PC-3 (cell line): ENCODE results near the gene MRPS34. TPM values are rescaled to one million over a fixed set of nuclear protein-coding genes. Genes with fewer than 3 reads are reported as not detected.

ENCODE experiments used
- ATAC-seq: fragments of 200-7000 bp; cut with Tn5 transposase; 2 replicates; pipeline ENCODE4 v1.9.1; 2020; ENCODE audit warnings: mild to moderate bottlenecking, moderate library complexity
- BruUV-seq: library from RNA; stranded (reverse); fragments of 400-500 nt; replicated peaks from 2 replicates; lab custom pipeline; 2021; lab: Mats Ljungman, UMichigan
- CTCF ChIA-PET: fragments of 300-600 bp; sonication (Branson Sonifier 250); formaldehyde crosslinking; loops from one replicate; lab custom pipeline; 2022; ENCODE audit warnings: antibody characterized with exemption; lab: Charles Lee
- POLR2A ChIA-PET: fragments of 300-600 bp; sonication (Branson Sonifier 250); formaldehyde crosslinking; loops from one replicate; lab custom pipeline; 2022; ENCODE audit warnings: antibody characterized with exemption; ENCODE audit not compliant: unreplicated experiment; lab: Charles Lee
- DNase-seq: peaks from one replicate; pipeline ENCODE4 v3.0.0-alpha.2; 2015
- H2AFZ ChIP-seq: fragments of 300-600 bp; sonication (generic); 2 replicates; pipeline ENCODE4 v1.6.0; 2016; ENCODE audit warnings: antibody characterized with exemption, low read length
- H3F3A ChIP-seq: fragments of 300-600 bp; sonication (generic); one replicate; pipeline ENCODE4 v1.6.0; 2017; ENCODE audit warnings: antibody characterized with exemption, low read length, control low read depth, mild to moderate bottlenecking; ENCODE audit not compliant: unreplicated experiment
- H3K27ac ChIP-seq: fragments of 300-600 bp; sonication (generic); 2 replicates; pipeline ENCODE4 v1.5.1; 2016; ENCODE audit warnings: mild to moderate bottlenecking, low read length
- H3K27me3 ChIP-seq: fragments of 300-600 bp; sonication (generic); 2 replicates; pipeline ENCODE4 v1.6.1; 2016; ENCODE audit warnings: low read length, mixed read lengths
- H3K36me3 ChIP-seq: fragments of 300-600 bp; sonication (generic); 2 replicates; pipeline ENCODE4 v1.6.1; 2016; ENCODE audit warnings: low read depth, mixed run types, low read length, mixed read lengths
- H3K4me1 ChIP-seq: fragments of 300-600 bp; sonication (generic); 2 replicates; pipeline ENCODE4 v1.5.1; 2016; ENCODE audit warnings: low read length; ENCODE audit not compliant: insufficient read depth
- H3K4me2 ChIP-seq: fragments of 300-600 bp; sonication (generic); 2 replicates; pipeline ENCODE4 v1.6.0; 2016; ENCODE audit warnings: low read length
- H3K4me3 ChIP-seq: fragments of 300-600 bp; sonication (generic); 2 replicates; pipeline ENCODE4 v1.5.1; 2016; ENCODE audit warnings: mild to moderate bottlenecking, low read length, mixed read lengths
- H3K79me2 ChIP-seq: fragments of 300-600 bp; sonication (generic); 2 replicates; pipeline ENCODE4 v1.6.1; 2017; ENCODE audit warnings: low read length, mixed read lengths
- H3K9ac ChIP-seq: fragments of 300-600 bp; sonication (generic); 2 replicates; pipeline ENCODE4 v1.6.0; 2016; ENCODE audit warnings: mild to moderate bottlenecking, low read length
- H3K9me2 ChIP-seq: fragments of 300-600 bp; sonication (generic); replicated peaks from 2 replicates; pipeline ENCODE4 v1.6.1; 2016; ENCODE audit warnings: mixed run types, low read length, mixed read lengths
- H3K9me3 ChIP-seq: fragments of 300-600 bp; sonication (generic); 2 replicates; pipeline ENCODE4 v1.6.1; 2016; ENCODE audit warnings: low read length, mixed read lengths
- H4K20me1 ChIP-seq: fragments of 300-600 bp; sonication (generic); 2 replicates; pipeline ENCODE4 v1.6.1; 2016; ENCODE audit warnings: low read length, mixed read lengths
- CTCF ChIP-seq: fragments of 300-600 bp; sonication (generic); conservative IDR thresholded peaks from 2 replicates; pipeline ENCODE4 v1.5.1; 2017; ENCODE audit warnings: antibody characterized with exemption, low read depth, mild to moderate bottlenecking, low read length
- EZH2 ChIP-seq: fragments of 300-600 bp; sonication (generic); IDR thresholded peaks from one replicate; pipeline ENCODE4 v1.6.1; 2017; ENCODE audit warnings: antibody characterized with exemption, mild to moderate bottlenecking, low read length; ENCODE audit not compliant: unreplicated experiment
- EZH2phosphoT487 ChIP-seq: fragments of 300-600 bp; sonication (generic); IDR thresholded peaks from 2 replicates; pipeline ENCODE4 v1.6.1; 2018; ENCODE audit warnings: mild to moderate bottlenecking, antibody characterized with exemption, low read length, borderline replicate concordance
- intact Hi-C: fragments of 100-400 bp; cut with micrococcal nuclease; formaldehyde crosslinking; loops from 2 replicates; pipeline ENCODE4 v1.9.0; 2023
- total RNA-seq: library from RNA; depleted of rRNA; stranded (reverse); fragments of >200 nt; gene quantifications from 2 replicates; pipeline ENCODE4 v1.2.3, GENCODE V29; 2014

MRPS34 gene
- total RNA-seq, 1 experiment from 2014 or later = 248 TPM

- no peak overlapping the region for H3K27ac ChIP-seq
- ChIA-PET POLR2A (no interaction called here), CTCF (no interaction called here)
- no peak for TF ChIP-seq CTCF
- no peak for TF ChIP-seq EZH2
- TF ChIP-seq EZH2phosphoT487 = no peak
- H3K36me3 ChIP-seq = no peaks in the 10 kb centered on the region
- no peaks in the 10 kb centered on the region for H4K20me1 ChIP-seq
- H3K4me1 ChIP-seq = no peaks in the 10 kb centered on the region
- no peaks in the 10 kb centered on the region for H3F3A ChIP-seq
- BruUV-seq = no TSS peak
- H3K4me3 ChIP-seq = no peak overlapping the region
- H3K4me2 ChIP-seq = no peak overlapping the region
- intact Hi-C loops = no loop called here
- no peak overlapping the region for H3K9ac ChIP-seq
- H2AFZ ChIP-seq = no peak overlapping the region
- H3K27me3 ChIP-seq = no peaks in the 10 kb centered on the region
- DNase-seq = no peak
- H3K79me2 ChIP-seq = 0 out of 2 replicates have a peak, but pooled peaks cover 2% of the 10 kb centered on the region
- no peaks in the 10 kb centered on the region for H3K9me2 ChIP-seq
- H3K9me3 ChIP-seq = no peaks in the 10 kb centered on the region
- no peak for ATAC-seq
Observed at GRCh38 chr16:1791256-1791942, 18.5 kb upstream of the MRPS34 start.

GRCh38 chr16:1790611-1791255 lies 17.8 kb upstream of the MRPS34 start:
- POLR2A ChIA-PET = no interaction called here
- no peak for ATAC-seq

More at GRCh38 chr16:1790611-1791255, 17.8 kb upstream of the MRPS34 start:
- TF ChIP-seq CTCF (no peak), EZH2phosphoT487 (no peak), EZH2 (no peak)
- intact Hi-C loops = no loop called here
- BruUV-seq = no TSS peak
- Histone ChIP-seq H3K4me1 (no peaks in the 10 kb centered on the region), H3K4me3 (no peak overlapping the region), H3K4me2 (no peak overlapping the region), H3F3A (no peaks in the 10 kb centered on the region), H3K9ac (no peak overlapping the region), H4K20me1 (no peaks in the 10 kb centered on the region), H3K9me2 (no peaks in the 10 kb centered on the region), H3K27ac (no peak overlapping the region), H3K36me3 (no peaks in the 10 kb centered on the region), H3K9me3 (no peaks in the 10 kb centered on the region), H3K79me2 (peaks cover 9% of the 10 kb centered on the region), H2AFZ (no peak overlapping the region), H3K27me3 (no peaks in the 10 kb centered on the region)
- CTCF ChIA-PET = no interaction called here
- no peak for DNase-seq
